Endothelial cell of umbilical vein (primary cell): Measurements from ENCODE around the gene MITF. TPM values are rescaled to one million over a fixed set of nuclear protein-coding genes. Genes with fewer than 3 reads are reported as not detected.

Source experiments
- BruUV-seq: library from RNA; stranded (reverse); fragments of 400-500 nt; replicated peaks from 2 replicates; lab custom pipeline; 2021; lab: Mats Ljungman, UMichigan
- CTCF ChIA-PET: fragments of 300-600, 350-600 bp; sonication (Branson Sonifier 250); formaldehyde crosslinking; loops from one replicate; lab custom pipeline; 2021; ENCODE audit warnings: antibody characterized with exemption, inconsistent platforms; lab: Charles Lee
- POLR2A ChIA-PET: fragments of 300-600, 350-600 bp; sonication (Branson Sonifier 250); formaldehyde crosslinking; loops from one replicate; lab custom pipeline; 2021; ENCODE audit warnings: antibody characterized with exemption, inconsistent platforms; lab: Charles Lee
- DNase-seq: peaks from one replicate; pipeline ENCODE4 v3.0.0-alpha.2; 2011; ENCODE audit warnings: low read depth, low spot score
- FAIRE-seq: peaks from 2 replicates; lab custom pipeline; 2011; peaks lifted over from hg19 to GRCh38; lab: Jason Lieb, UNC
- H2AFZ ChIP-seq: 2 replicates; pipeline ENCODE4 v1.6.0; 2012; ENCODE audit warnings: low read depth, low read length, control low read depth, inconsistent platforms
- H3K27ac ChIP-seq: 2 replicates; pipeline ENCODE4 v1.5.1; 2011; ENCODE audit warnings: low read depth, mild to moderate bottlenecking, control low read depth, low read length, moderate library complexity; ENCODE audit not compliant: insufficient read depth
- H3K27me3 ChIP-seq, 2 experiments: 2 replicates each; pipeline versions ENCODE4 v1.6.0 to v1.6.1; 2011; ENCODE audit warnings: low read length in 2 of 2, mixed read lengths in 1 of 2; ENCODE audit not compliant: control insufficient read depth in 2 of 2, insufficient read depth in 2 of 2
- H3K36me3 ChIP-seq, 2 experiments: 2 replicates in 1 of 2; 3 replicates in 1 of 2; pipeline ENCODE4 v1.5.1; 2011; ENCODE audit warnings: low read length in 2 of 2, mild to moderate bottlenecking in 1 of 2, moderate library complexity in 1 of 2; ENCODE audit not compliant: control insufficient read depth in 2 of 2, insufficient read depth in 2 of 2; ENCODE audit errors: extremely low read depth in 1 of 2
- H3K4me1 ChIP-seq: 3 replicates; pipeline ENCODE4 v1.5.1; 2011; ENCODE audit warnings: mild to moderate bottlenecking, low read length; ENCODE audit not compliant: control insufficient read depth, insufficient read depth; ENCODE audit errors: extremely low read depth
- H3K4me2 ChIP-seq: 2 replicates; pipeline ENCODE4 v1.6.1; 2011; ENCODE audit warnings: low read length, control low read depth, mixed read lengths; ENCODE audit not compliant: insufficient read depth
- H3K4me3 ChIP-seq, 3 experiments: fragments of 200-600 bp in 1 of 3; sonication (generic), shearing (Covaris generic) in 1 of 3; replicated peaks in 1 of 3; 2 replicates each; pipeline ENCODE4 v1.5.1; 2011 to 2016; ENCODE audit warnings: control low read depth in 3 of 3, low read length in 3 of 3, mild to moderate bottlenecking in 2 of 3, inconsistent platforms in 1 of 3, low read depth in 1 of 3, moderate library complexity in 1 of 3; ENCODE audit not compliant: insufficient read depth in 1 of 3
- H3K79me2 ChIP-seq: 2 replicates; pipeline ENCODE4 v1.6.0; 2012; ENCODE audit warnings: low read length, inconsistent platforms; ENCODE audit not compliant: control insufficient read depth, insufficient read depth
- H3K9ac ChIP-seq: replicated peaks from 2 replicates; pipeline ENCODE3; 2011; ENCODE audit warnings: low read length, control low read depth; ENCODE audit not compliant: insufficient read depth; ENCODE audit errors: extremely low read depth
- H3K9me1 ChIP-seq: replicated peaks from 3 replicates; pipeline ENCODE4 v1.6.0; 2011; ENCODE audit warnings: mild to moderate bottlenecking, low read length; ENCODE audit not compliant: control insufficient read depth, insufficient read depth; ENCODE audit errors: extremely low read depth
- H3K9me3 ChIP-seq: replicated peaks from 2 replicates; pipeline ENCODE4 v1.5.1; 2012; ENCODE audit warnings: low read length, inconsistent platforms; ENCODE audit not compliant: control insufficient read depth, insufficient read depth
- H4K20me1 ChIP-seq: replicated peaks from 2 replicates; pipeline ENCODE3; 2011; ENCODE audit warnings: mild to moderate bottlenecking, low read length; ENCODE audit not compliant: control insufficient read depth, insufficient read depth; ENCODE audit errors: extremely low read depth
- CTCF ChIP-seq, 2 donors: IDR thresholded peaks; 1 replicate in 1 of 2; 2 replicates in 1 of 2; pipeline ENCODE4 v1.5.1; 2011; ENCODE audit warnings: low read length in 2 of 2, mild to moderate bottlenecking in 2 of 2, moderate library complexity in 2 of 2, control low read depth in 1 of 2, inconsistent platforms in 1 of 2, low read depth in 1 of 2; ENCODE audit not compliant: insufficient read depth in 1 of 2; ENCODE audit errors: extremely low read depth in 1 of 2
- EZH2 ChIP-seq: IDR thresholded peaks from 2 replicates; pipeline ENCODE4 v1.6.1; 2012; ENCODE audit warnings: borderline replicate concordance, low read depth, mild to moderate bottlenecking, moderate library complexity, low read length, inconsistent platforms; ENCODE audit not compliant: severe bottlenecking
- FOS ChIP-seq: IDR thresholded peaks from 2 replicates; pipeline ENCODE4 v1.6.1; 2011; ENCODE audit warnings: mild to moderate bottlenecking, low read length, moderate library complexity, borderline replicate concordance; ENCODE audit not compliant: insufficient read depth
- GATA2 ChIP-seq: IDR thresholded peaks from 2 replicates; pipeline ENCODE4 v1.7.0; 2011; ENCODE audit warnings: low read depth, mild to moderate bottlenecking, moderate library complexity, mixed read lengths, low read length; ENCODE audit not compliant: insufficient read length, insufficient read depth
- JUN ChIP-seq: IDR thresholded peaks from 2 replicates; pipeline ENCODE4 v1.6.1; 2011; ENCODE audit warnings: borderline replicate concordance, low read depth; ENCODE audit not compliant: insufficient read length, insufficient read depth
- MAX ChIP-seq: IDR thresholded peaks from 2 replicates; pipeline ENCODE4 v1.6.1; 2011; ENCODE audit not compliant: insufficient read depth, insufficient read length
- MYC ChIP-seq: IDR thresholded peaks from one replicate; pipeline ENCODE4 v1.6.1; 2011; ENCODE audit warnings: mild to moderate bottlenecking, low read depth, low read length
- POLR2A ChIP-seq: IDR thresholded peaks from 2 replicates; pipeline ENCODE4 v1.6.1; 2012; ENCODE audit warnings: low read depth, mild to moderate bottlenecking, control low read depth, low read length
- POLR2AphosphoS5 ChIP-seq: IDR thresholded peaks from 2 replicates; pipeline ENCODE4 v1.6.1; 2012; ENCODE audit warnings: low read depth, mild to moderate bottlenecking, control low read depth, low read length, moderate library complexity; ENCODE audit not compliant: insufficient read depth
- dilution Hi-C: fragments of 300-500 bp; cut with MboI; formaldehyde crosslinking; loops from one replicate; pipeline ENCODE4 v1.15.0; 2019; ENCODE audit warnings: low sequenced_read_pairs; ENCODE audit not compliant: extremely low pct_ligation_motif_present
- intact Hi-C: fragments of 100-400 bp; cut with micrococcal nuclease; formaldehyde crosslinking; loops from one replicate; pipeline ENCODE4 v1.10.0; 2022
- polyA plus RNA-seq, 4 experiments: library from polyadenylated mRNA; depleted of rRNA in 3 of 4; stranded (reverse) in 3 of 4; unstranded in 1 of 4; fragments of >200 nt; gene quantifications; 2 replicates each; pipeline versions ENCODE4 v1.2.1 to v1.2.3, GENCODE V29; 2011 to 2012; ENCODE audit warnings: missing spikeins in 1 of 4
- total RNA-seq: library from RNA; stranded (reverse); gene quantifications from 2 replicates; pipeline ENCODE4 v1.2.3, GENCODE V29; 2021

MITF gene
- total and polyA plus RNA-seq, 2 donors (not counting 3 experiments of a cell fraction or from before 2014, with no cell fraction given), result 1.6 to 2.5 TPM

GRCh38 chr3:69749461-69749860, 10.2 kb downstream of the MITF start:
- no peak overlapping the region for H3K27ac ChIP-seq
- H3K79me2 ChIP-seq, result no peaks in the 10 kb centered on the region
- DNase-seq (no peak), FAIRE-seq (no peak)
- H3K27me3 ChIP-seq, result no peaks in the 10 kb centered on the region
- BruUV-seq, result no TSS peak
- no peaks in the 10 kb centered on the region for H3K36me3 ChIP-seq
- H3K9me3 ChIP-seq, result no peaks in the 10 kb centered on the region
- CTCF ChIA-PET, result interaction anchor here (1.0 to 1.6 kb wide), 2 partner anchors 10 to 59 kb away, joined by 3 to 5 read pairs; partner anchors contain the start of gene MITF
- no peak for TF ChIP-seq POLR2A
- TF ChIP-seq GATA2, result no peak
- no peak for TF ChIP-seq JUN
- no peak for TF ChIP-seq FOS
- no peak for TF ChIP-seq MYC
- no peak for TF ChIP-seq MAX
- TF ChIP-seq POLR2AphosphoS5, result no peak
- dilution Hi-C loops (no loop called here), intact Hi-C loops (no loop called here)
- no peak overlapping the region for H3K4me3 ChIP-seq
- no peak overlapping the region for H2AFZ ChIP-seq
- no peaks in the 10 kb centered on the region for H4K20me1 ChIP-seq
- POLR2A ChIA-PET, result no interaction called here
- H3K9ac ChIP-seq, result no peak overlapping the region
- H3K4me2 ChIP-seq, result no peak overlapping the region
- no peaks in the 10 kb centered on the region for H3K4me1 ChIP-seq
- no peaks in the 10 kb centered on the region for H3K9me1 ChIP-seq

GRCh38 chr3:69750549-69750948, 11.3 kb downstream of the MITF start:
- Histone ChIP-seq H3K27ac (no peak overlapping the region), H3K4me2 (no peak overlapping the region), H3K9ac (no peak overlapping the region), H2AFZ (no peak overlapping the region), H3K9me1 (no peaks in the 10 kb centered on the region), H3K27me3 (no peaks in the 10 kb centered on the region), H3K4me1 (no peaks in the 10 kb centered on the region), H3K9me3 (no peaks in the 10 kb centered on the region), H4K20me1 (no peaks in the 10 kb centered on the region), H3K4me3 (no peak overlapping the region), H3K79me2 (no peaks in the 10 kb centered on the region), H3K36me3 (no peaks in the 10 kb centered on the region)
- FAIRE-seq, result no peak
- TF ChIP-seq POLR2AphosphoS5 (no peak), FOS (no peak), JUN (no peak), MAX (no peak), EZH2 (no peak), GATA2 (no peak), MYC (no peak), POLR2A (no peak), CTCF (IDR thresholded peaks at IDR 0.05; ENCODE audit: extremely low read depth in 1 of 2, insufficient read depth in 1 of 2, low read depth in 1 of 2, low read length in 2 of 2) (no peak)
- ChIA-PET CTCF (interaction anchor here (0.7 kb wide), 1 partner anchor 14 kb away, joined by 3 read pairs; no protein-coding TSS in a partner anchor), POLR2A (no interaction called here)
- intact Hi-C loops, result no loop called here
- BruUV-seq, result no TSS peak
- no peak for DNase-seq
- dilution Hi-C loops, result no loop called here
